ENCODE results near the gene AKR7A3.
"Not testable (repeated sequence)": the region's sequence is repeated elsewhere in the genome, so short reads cannot be mapped to it uniquely, and the experiment has no call there.

AKR7A3 gene

DNA sequence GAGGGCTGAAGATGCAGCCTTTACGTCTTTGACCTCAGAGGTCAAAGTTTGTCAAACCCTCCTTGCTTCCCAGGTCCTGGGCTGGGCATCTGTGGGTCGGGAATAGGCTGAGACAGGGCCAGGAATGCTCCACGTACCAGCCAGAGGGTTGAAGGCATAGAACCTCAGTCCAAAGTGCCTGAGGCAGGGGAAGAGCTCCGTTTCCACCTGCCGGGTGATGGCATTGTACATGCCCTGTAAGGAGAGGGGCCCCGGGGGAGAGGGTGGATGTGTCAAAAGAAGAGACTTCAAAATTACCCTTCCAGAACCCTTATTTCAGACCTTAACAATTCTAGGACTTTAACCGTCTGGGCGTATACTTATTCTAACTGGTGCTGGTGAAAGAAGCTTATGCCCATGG is 3.7 kb downstream of the AKR7A3 start:
- TF ChIP-seq CTCF (conservative IDR thresholded peaks at IDR 0.05): no peak
- H3K27ac ChIP-seq: no peak overlapping the region

GRCh38 chr1:19283891-19284290 is 4.7 kb downstream of the AKR7A3 start:
- no peak for TF ChIP-seq CTCF (conservative IDR thresholded peaks at IDR 0.05)
- H3K27ac ChIP-seq: no peak overlapping the region

GRCh38 chr1:19274636-19275035 is 13.9 kb downstream of the AKR7A3 start:
- no peak for TF ChIP-seq CTCF (conservative IDR thresholded peaks at IDR 0.05)
- H3K27ac ChIP-seq: no peak overlapping the region

GRCh38 chr1:19273844-19274531 is 14.6 kb downstream of the AKR7A3 start:
- H3K27ac ChIP-seq: not testable (repeated sequence)

DNA sequence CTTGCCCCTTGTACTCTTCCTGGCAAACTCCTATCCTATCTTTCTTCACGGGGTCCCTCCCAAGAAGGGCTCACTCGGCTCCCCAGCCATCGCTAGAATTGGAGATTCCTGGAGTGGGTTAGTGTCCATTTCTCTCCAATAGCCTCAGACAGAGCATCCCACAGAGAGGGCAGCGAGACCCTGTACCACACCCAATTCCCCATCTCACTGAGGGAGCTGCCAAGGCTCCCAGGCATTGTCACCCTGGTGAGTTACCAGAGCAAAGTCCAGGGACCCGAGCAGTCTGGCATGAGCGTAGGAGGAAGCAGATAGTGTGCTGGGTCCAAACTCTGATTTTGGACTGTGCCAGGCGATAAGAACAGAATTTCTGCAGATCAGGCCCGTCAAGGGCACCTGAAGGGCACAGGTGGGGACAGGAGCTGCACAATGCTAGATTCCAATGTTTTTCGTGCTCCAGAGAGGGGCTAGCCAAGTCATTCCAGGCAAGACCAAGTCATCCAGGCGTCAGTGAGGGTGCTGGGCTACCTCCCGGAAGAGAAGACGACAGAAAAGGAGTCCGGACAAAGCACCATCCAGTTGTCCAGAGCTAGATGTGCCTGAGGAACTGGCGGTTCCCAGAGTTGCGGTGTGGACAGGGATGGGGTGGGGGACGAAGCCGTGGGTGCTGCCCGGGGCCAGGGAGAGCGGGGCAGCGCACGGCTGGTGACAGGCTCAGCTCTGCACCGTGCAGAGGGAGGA is 15.3 kb downstream of the AKR7A3 start:
- H3K27ac ChIP-seq: no peak overlapping the region
- TF ChIP-seq CTCF (conservative IDR thresholded peaks at IDR 0.05): no peak

- TF ChIP-seq CTCF (conservative IDR thresholded peaks at IDR 0.05): no peak
- H3K27ac ChIP-seq: no peak overlapping the region
These were observed 16.5 kb downstream of the AKR7A3 start for GRCh38 chr1:19272064-19272463.

DNA sequence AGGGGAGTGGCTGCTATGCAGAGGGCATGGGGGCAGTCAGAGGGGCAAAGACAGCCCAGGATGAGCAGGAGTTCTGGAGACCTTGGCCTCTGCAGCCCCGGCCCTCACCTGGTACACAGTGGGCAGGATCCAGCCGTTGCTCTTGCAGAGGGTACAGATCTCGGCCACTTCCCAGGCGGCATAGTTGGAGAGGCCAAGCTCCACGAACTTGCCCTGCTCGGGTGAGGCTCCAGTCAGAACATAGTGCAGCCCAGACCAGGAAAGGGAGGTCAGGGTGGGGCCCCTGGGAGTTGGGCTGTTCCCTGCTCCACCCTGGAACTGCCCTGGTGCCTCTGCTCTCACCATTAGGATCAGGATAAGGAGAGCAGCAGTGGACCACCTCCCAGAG is 18.2 kb downstream of the AKR7A3 start:
- H3K27ac ChIP-seq: not testable (repeated sequence)

DNA sequence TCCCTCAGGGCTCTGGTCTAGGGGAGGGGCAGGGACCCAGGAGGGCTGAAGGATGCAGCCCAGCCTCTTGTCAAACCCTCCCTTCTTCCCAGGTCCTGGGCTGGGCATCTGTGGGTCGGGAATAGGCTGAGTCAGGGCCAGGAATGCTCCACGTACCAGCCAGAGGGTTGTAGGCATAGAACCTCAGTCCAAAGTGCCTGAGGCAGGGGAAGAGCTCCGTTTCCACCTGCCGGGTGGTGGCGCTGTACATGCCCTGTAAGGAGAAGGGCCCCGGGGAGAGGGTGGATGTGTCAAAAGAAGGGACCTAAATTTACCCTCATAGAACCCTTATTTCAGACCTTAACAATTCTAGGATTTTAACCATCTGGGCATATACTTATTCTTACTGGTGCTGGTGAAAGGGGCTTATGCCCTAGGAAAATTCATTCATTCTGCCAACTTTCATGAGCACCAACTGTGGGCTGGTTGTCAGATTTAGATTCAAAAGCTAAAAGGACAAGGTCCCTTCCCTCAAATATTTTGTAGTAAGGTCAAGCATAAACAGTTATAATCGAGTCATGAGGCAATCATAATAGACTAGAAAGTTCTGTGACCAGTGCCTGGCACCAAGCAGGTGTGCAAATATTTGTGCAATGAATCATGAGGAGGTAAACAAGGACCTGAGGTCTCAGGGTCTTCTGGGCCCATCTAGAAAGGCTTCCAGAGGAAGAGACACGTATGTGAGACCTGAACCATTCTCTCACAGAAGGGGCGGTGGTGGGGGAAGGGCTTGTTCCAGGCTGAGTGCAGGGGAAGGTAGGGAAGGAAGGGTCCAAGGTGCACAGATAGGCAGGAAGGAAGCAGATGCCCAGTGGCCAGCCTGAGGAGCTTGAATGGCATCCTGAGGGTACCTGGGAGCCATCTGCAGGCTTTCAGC is 18.9 kb downstream of the AKR7A3 start:
- H3K27ac ChIP-seq: not testable (repeated sequence)

DNA sequence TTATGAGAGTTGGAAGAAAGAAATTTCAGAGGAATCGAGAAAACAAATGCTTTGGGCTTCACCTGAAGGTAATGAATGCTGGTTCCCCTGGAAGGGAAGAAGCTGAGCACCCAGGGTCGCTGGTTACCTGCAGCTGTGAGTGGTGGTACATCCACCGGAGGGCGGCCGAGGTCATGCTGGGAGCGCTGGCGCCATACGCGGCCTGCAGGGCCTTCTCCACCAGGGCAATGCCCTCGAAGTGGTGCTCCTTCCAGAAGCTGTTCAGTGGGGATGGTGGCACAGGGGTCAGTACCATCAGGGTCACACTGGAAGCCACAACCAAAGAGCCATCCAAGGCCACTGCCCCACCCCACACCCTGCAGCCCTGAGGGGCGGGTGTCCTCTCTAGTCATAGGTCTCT is 20.1 kb downstream of the AKR7A3 start:
- TF ChIP-seq CTCF (conservative IDR thresholded peaks at IDR 0.05): no peak
- H3K27ac ChIP-seq: no peak overlapping the region

Measured in VCaP (cell line).